Raji (cell line): Measurements from ENCODE around the gene CFTR.

Experiments used
- POLR2A ChIP-seq: IDR thresholded peaks from 2 replicates; pipeline ENCODE4 v1.6.1; 2011; ENCODE audit warnings: low read depth, low read length, control low read depth; ENCODE audit not compliant: insufficient read depth

CFTR gene

GRCh38 chr7:117711556-117711955 is 231.7 kb downstream of the CFTR start:
- TF ChIP-seq POLR2A: no peak

- no peak for TF ChIP-seq POLR2A
These were observed 236.1 kb downstream of the CFTR start for GRCh38 chr7:117715784-117716445.

- TF ChIP-seq POLR2A: no peak
These were observed 237.0 kb downstream of the CFTR start for GRCh38 chr7:117716707-117717299.

GRCh38 chr7:117717357-117717756 is 237.5 kb downstream of the CFTR start:
- TF ChIP-seq POLR2A: no peak
